ENCODE results near the gene CCSAP. TPM values are rescaled to one million over a fixed set of nuclear protein-coding genes. Genes with fewer than 3 reads are reported as not detected.

CCSAP gene
- total and polyA plus RNA-seq, 4 donors = 1.6 to 11.1 (median 4.6) TPM

DNA sequence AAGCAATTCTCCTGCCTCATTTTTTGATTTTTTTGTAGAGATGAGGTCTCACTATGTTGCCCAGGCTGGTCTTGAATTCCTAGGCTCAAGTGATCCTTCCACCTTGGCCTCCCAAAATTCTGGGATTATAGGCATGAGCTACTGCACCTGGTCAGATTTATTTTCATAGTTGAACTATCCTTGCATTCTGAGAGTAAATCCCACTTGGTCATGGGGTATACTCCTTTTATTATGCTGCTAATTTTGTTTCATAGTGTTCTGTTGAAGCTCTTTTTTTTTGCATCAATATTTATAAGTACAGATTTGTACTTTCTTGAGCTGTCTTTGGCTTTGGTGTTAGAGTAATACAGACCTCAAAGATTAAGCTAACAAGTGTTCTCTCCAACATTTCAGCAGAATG, 12.8 kb upstream of the CCSAP start:
- no peaks in the 10 kb centered on the region for H3K4me1 ChIP-seq (ENCODE audit: control insufficient read depth in 5 of 5, insufficient read depth in 5 of 5, low read length in 5 of 5)
- no peak overlapping the region for H3K4me3 ChIP-seq
- no peak for TF ChIP-seq CTCF (IDR thresholded peaks at IDR 0.05; ENCODE audit: control extremely low read depth, extremely low read depth)
- peaks cover 0 to 6% (median under 1%) of the 10 kb centered on the region in 4 donors for H3K9me3 ChIP-seq (ENCODE audit: control insufficient read depth in 4 of 4, insufficient read depth in 3 of 4, low read length in 3 of 4)
- H3K9ac ChIP-seq (ENCODE audit: insufficient read depth in 1 of 2, low read length in 2 of 2) = no peak overlapping the region
- no peak for ATAC-seq (ENCODE audit: insufficient read depth, low FRiP score)
- no peaks in the 10 kb centered on the region for H3K36me3 ChIP-seq (ENCODE audit: control insufficient read depth in 4 of 4, insufficient read depth in 4 of 4, low read length in 4 of 4)
- DNase-seq = no peak
- peaks cover 0 to 7% (median 6%) of the 10 kb centered on the region in 3 donors for H3K27me3 ChIP-seq (ENCODE audit: control insufficient read depth in 3 of 3, insufficient read depth in 3 of 3, low read length in 2 of 3)
- H3K27ac ChIP-seq (ENCODE audit: low read depth in 1 of 2, low read length in 1 of 2) = no peak overlapping the region

DNA sequence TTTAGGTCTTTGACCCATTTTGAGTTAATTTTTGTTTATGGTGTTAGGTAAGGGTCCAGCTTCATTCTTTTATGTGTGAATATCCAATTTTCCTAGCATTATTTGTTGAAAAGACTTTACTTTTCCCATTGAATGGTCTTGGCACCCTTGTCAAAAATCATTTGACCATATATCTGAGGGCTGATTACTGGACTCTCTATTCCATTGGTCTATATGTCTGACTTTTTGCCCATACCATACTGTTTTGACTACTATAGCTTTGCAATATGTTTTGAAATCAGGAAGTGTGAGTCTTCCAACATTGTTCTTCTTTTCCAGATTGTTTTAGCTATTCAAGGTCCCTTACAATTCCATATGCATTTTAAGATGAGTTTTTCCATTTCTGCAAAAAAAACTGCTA, 11.4 kb upstream of the CCSAP start:
- DNase-seq = no peak
- TF ChIP-seq CTCF (IDR thresholded peaks at IDR 0.05; ENCODE audit: control extremely low read depth, extremely low read depth) = no peak
- no peaks in the 10 kb centered on the region for H3K4me1 ChIP-seq (ENCODE audit: control insufficient read depth in 5 of 5, insufficient read depth in 5 of 5, low read length in 5 of 5)
- no peak for ATAC-seq (ENCODE audit: insufficient read depth, low FRiP score)
- no peak overlapping the region for H3K27ac ChIP-seq (ENCODE audit: low read depth in 1 of 2, low read length in 1 of 2)
- H3K4me3 ChIP-seq = no peak overlapping the region
- H3K9ac ChIP-seq (ENCODE audit: insufficient read depth in 1 of 2, low read length in 2 of 2) = no peak overlapping the region
- peaks cover 0 to 7% (median 6%) of the 10 kb centered on the region in 3 donors for H3K27me3 ChIP-seq (ENCODE audit: control insufficient read depth in 3 of 3, insufficient read depth in 3 of 3, low read length in 2 of 3)
- H3K36me3 ChIP-seq (ENCODE audit: control insufficient read depth in 4 of 4, insufficient read depth in 4 of 4, low read length in 4 of 4) = no peaks in the 10 kb centered on the region
- peaks cover 0 to 6% (median under 1%) of the 10 kb centered on the region in 4 donors for H3K9me3 ChIP-seq (ENCODE audit: control insufficient read depth in 4 of 4, insufficient read depth in 3 of 4, low read length in 3 of 4)

- Histone ChIP-seq H3K4me3 (no peak overlapping the region), H3K9me3 (ENCODE audit: control insufficient read depth in 4 of 4, insufficient read depth in 3 of 4, low read length in 3 of 4) (peaks cover 0 to 6% (median under 1%) of the 10 kb centered on the region in 4 donors), H3K27me3 (ENCODE audit: control insufficient read depth in 3 of 3, insufficient read depth in 3 of 3, low read length in 2 of 3) (peaks cover 0 to 10% (median 9%) of the 10 kb centered on the region in 3 donors), H3K27ac (ENCODE audit: low read depth in 1 of 2, low read length in 1 of 2) (no peak overlapping the region), H3K4me1 (ENCODE audit: control insufficient read depth in 5 of 5, insufficient read depth in 5 of 5, low read length in 5 of 5) (no peaks in the 10 kb centered on the region), H3K36me3 (ENCODE audit: control insufficient read depth in 4 of 4, insufficient read depth in 4 of 4, low read length in 4 of 4) (no peaks in the 10 kb centered on the region), H3K9ac (ENCODE audit: insufficient read depth in 1 of 2, low read length in 2 of 2) (no peak overlapping the region)
- 80% methylated on average over 2 of the region's 2 CpGs for WGBS, 2 donors
- ATAC-seq (ENCODE audit: insufficient read depth, low FRiP score) (no peak), DNase-seq (no peak)
- TF ChIP-seq CTCF (IDR thresholded peaks at IDR 0.05; ENCODE audit: control extremely low read depth, extremely low read depth) = no peak
Observed at GRCh38 chr1:229352975-229353374, 10.1 kb upstream of the CCSAP start.

All from lung (tissue), 12 donors.